Mucosa of rectum (tissue), 2 donors: ENCODE measurements around the gene UTRN.
A peak's percentile ranks its signal among the peaks of the same experiment; 100 is the strongest.

Source experiments
- H3K27ac ChIP-seq, 2 donors: one replicate each; pipeline ENCODE4 v1.7.0; 2013; ENCODE audit warnings: inconsistent platforms in 2 of 2, low read depth in 2 of 2, low read length in 2 of 2
- H3K27me3 ChIP-seq, 2 donors: one replicate each; pipeline ENCODE4 v1.7.0; 2013; ENCODE audit warnings: low read length in 2 of 2; ENCODE audit not compliant: control insufficient read depth in 2 of 2, insufficient read depth in 2 of 2
- H3K36me3 ChIP-seq, 2 donors: one replicate each; pipeline ENCODE4 v1.7.0; 2013; ENCODE audit warnings: low read length in 2 of 2; ENCODE audit not compliant: control insufficient read depth in 2 of 2, insufficient read depth in 2 of 2
- H3K4me1 ChIP-seq, 2 donors: one replicate each; pipeline ENCODE4 v1.7.0; 2013; ENCODE audit warnings: low read length in 2 of 2, mild to moderate bottlenecking in 1 of 2; ENCODE audit not compliant: control insufficient read depth in 2 of 2, insufficient read depth in 2 of 2
- H3K4me3 ChIP-seq, 2 donors: one replicate each; pipeline ENCODE4 v1.7.0; 2013; ENCODE audit warnings: low read length in 2 of 2
- H3K9ac ChIP-seq, 2 donors: one replicate each; pipeline ENCODE4 v1.7.0; 2013; ENCODE audit warnings: low read length in 2 of 2, low read depth in 1 of 2, mild to moderate bottlenecking in 1 of 2
- H3K9me3 ChIP-seq, 2 donors: one replicate each; pipeline ENCODE4 v1.7.0; 2013; ENCODE audit warnings: low read length in 2 of 2; ENCODE audit not compliant: control insufficient read depth in 2 of 2
- donor health status: healthy.
- donor health status: Normal muscosa, but diverticular disease.

UTRN gene

GRCh38 chr6:144279484-144280150, 5.5 kb upstream of the UTRN start:
- no peaks in the 10 kb centered on the region for H3K36me3 ChIP-seq
- no peaks in the 10 kb centered on the region for H3K27me3 ChIP-seq
- no peaks in the 10 kb centered on the region for H3K9me3 ChIP-seq
- H3K4me1 ChIP-seq, result peaks cover 3% of the 10 kb centered on the region in 2 donors
- no peak overlapping the region for H3K27ac ChIP-seq
- no peak overlapping the region for H3K4me3 ChIP-seq
- H3K9ac ChIP-seq, result no peak overlapping the region

- peak overlapping the region; percentile 88 to 89 for H3K27ac ChIP-seq
- H3K9ac ChIP-seq, result peak overlapping the region; percentile 66 to 78
- no peaks in the 10 kb centered on the region for H3K27me3 ChIP-seq
- no peaks in the 10 kb centered on the region for H3K9me3 ChIP-seq
- H3K36me3 ChIP-seq, result no peaks in the 10 kb centered on the region
- peak overlapping the region; percentile 81 to 92 for H3K4me3 ChIP-seq
- peaks cover 3 to 4% of the 10 kb centered on the region in 2 donors for H3K4me1 ChIP-seq
Observed at GRCh38 chr6:144283646-144284477, 1.3 kb upstream of the UTRN start.

DNA sequence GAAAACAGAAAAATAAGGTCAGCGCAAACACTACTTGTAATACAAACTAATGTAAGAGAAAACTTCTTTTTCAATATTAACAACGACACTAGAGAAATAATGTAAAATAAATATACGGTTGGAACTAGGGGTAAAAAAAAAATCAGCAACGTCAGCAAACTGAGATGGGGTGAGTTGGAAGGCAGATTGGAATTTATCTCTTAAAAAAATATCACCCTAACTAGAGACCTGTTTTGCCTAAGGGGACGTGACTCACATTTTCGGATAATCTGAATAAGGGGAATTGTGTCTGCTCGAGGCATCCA, 705 bp upstream of the UTRN start:
- peaks cover 2 to 4% of the 10 kb centered on the region in 2 donors for H3K4me1 ChIP-seq
- H3K4me3 ChIP-seq, result peak overlapping the region; percentile 81 to 92
- H3K9me3 ChIP-seq, result no peaks in the 10 kb centered on the region
- H3K36me3 ChIP-seq, result no peaks in the 10 kb centered on the region
- peak overlapping the region; percentile 66 to 78 for H3K9ac ChIP-seq
- H3K27me3 ChIP-seq, result no peaks in the 10 kb centered on the region
- H3K27ac ChIP-seq, result peak overlapping the region; percentile 88 to 89

DNA sequence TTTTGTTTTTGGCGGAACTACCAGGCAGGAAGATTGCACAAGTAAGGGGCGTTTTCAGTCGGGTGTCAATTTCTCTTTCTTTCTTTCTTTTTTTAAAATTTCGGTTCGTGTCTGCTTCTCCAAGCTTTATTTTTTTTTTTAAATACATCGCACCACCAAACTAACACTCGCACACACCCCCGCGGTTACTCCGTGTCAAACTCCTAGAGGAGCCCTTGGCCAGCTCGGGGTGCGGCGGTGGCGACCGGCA, 338 bp downstream of the UTRN start:
- no peaks in the 10 kb centered on the region for H3K9me3 ChIP-seq
- H3K27ac ChIP-seq, result peak overlapping the region; percentile 88 to 89
- H3K4me1 ChIP-seq, result peaks cover 2 to 4% of the 10 kb centered on the region in 2 donors
- peak overlapping the region; percentile 81 to 92 for H3K4me3 ChIP-seq
- H3K27me3 ChIP-seq, result no peaks in the 10 kb centered on the region
- H3K9ac ChIP-seq, result peak overlapping the region; percentile 74 to 78
- H3K36me3 ChIP-seq, result no peaks in the 10 kb centered on the region

DNA sequence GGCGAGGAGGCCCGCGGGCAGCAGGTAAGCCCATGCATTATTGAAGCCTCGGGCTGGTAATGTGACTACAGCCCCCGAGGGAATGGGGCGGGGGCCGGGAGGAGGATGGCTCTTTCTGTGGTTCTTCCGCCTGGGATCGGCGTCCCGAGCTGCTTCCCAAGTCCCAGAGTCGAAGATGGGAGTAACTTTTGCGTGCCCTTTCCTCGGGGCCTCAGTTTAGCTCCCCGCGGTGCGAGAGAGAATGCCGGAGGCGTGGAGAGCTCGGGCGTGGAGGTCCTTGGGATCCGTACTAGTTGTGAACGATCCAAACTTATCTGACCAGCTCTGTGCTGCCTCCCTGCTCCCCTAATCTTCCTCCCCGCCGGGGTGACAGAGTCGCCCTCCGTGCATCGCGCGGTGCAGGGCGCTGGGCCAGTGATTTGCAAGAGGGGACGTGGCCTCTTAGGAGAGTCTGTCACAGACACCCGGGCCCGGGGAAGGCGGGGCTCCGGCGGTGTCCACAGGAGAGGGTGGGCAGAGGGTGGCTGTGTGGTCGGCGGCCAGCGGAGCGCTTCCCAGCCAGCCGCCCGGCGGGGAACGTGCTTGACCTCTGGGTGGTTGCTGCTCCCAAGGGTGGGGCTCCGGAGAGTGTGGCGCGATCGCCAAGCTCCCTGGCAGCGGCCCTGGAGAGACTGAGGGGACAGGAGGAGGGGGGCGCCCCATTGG, 815 bp downstream of the UTRN start:
- no peaks in the 10 kb centered on the region for H3K27me3 ChIP-seq
- H3K9me3 ChIP-seq, result no peaks in the 10 kb centered on the region
- peak overlapping the region; percentile 74 to 78 for H3K9ac ChIP-seq
- no peaks in the 10 kb centered on the region for H3K36me3 ChIP-seq
- peaks cover 2 to 4% of the 10 kb centered on the region in 2 donors for H3K4me1 ChIP-seq
- peak overlapping the region; percentile 88 to 89 for H3K27ac ChIP-seq
- peak overlapping the region; percentile 81 to 92 for H3K4me3 ChIP-seq

DNA sequence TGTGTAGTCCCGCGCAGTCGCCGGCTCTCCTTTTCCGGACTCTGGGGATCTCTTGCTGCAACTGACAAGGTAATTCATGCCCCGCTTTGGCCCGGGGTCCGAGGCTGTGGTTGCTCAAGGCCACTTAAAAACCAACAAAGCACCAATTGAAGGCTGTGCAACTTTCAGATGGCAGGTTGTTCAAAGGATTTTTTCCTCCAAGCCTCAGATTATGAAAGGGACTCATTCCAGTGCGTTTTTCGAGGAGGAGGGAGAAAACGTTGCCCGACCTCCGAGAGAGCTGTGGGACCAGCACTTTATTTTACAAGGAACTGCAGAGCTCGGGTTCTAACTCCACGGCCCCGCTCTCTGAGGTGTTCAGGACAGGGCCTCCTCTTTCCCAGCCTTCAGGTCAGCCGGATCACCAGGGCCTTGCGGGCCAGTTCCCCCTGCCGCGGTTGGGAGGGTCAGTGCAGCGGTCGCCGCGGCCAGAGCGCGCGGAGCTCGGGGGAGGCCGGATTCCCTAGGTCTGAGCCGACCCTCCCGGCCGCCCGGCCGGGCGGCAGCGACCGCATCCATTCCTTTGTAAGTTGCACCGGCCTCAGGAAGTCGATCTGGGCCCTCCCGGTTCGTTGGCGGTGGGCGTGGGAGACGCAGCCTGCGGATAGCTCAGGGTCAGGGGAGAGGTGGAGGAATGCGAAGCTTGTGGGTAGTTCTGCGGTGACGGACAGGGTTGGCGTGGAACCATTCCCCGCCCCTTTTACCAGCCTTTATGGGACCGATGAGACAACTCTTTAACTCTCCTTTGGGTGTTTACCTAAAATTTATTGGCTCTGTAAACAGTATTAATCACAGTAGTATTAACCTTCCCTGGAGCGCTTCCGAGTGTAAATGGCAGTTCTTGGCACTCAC, 1.6 kb downstream of the UTRN start:
- H3K9me3 ChIP-seq, result no peaks in the 10 kb centered on the region
- peaks cover 2 to 4% of the 10 kb centered on the region in 2 donors for H3K4me1 ChIP-seq
- H3K27ac ChIP-seq, result peak overlapping the region; percentile 88 to 89
- H3K9ac ChIP-seq, result peak overlapping the region; percentile 74 to 78
- H3K36me3 ChIP-seq, result no peaks in the 10 kb centered on the region
- H3K27me3 ChIP-seq, result no peaks in the 10 kb centered on the region
- H3K4me3 ChIP-seq, result peak overlapping the region; percentile 81 to 92

DNA sequence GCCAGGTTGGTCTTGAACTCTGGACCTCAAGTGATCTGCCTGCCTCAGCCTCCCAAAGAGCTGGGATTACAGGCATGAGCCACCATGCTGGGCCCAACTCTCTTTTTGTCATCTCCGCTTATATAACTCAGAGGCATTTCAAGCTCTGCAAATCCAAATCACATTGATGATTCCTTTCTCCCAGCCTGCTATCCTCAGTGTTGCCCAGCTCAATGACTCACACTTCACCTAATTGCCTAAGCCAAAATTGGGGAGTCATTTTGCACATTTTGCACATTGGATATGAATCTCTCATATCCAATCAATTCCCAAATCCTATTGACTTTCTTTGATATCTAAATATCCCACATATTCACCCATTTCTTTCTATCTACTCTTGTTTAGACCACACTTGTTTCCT, 3.9 kb downstream of the UTRN start:
- no peak overlapping the region for H3K27ac ChIP-seq
- no peaks in the 10 kb centered on the region for H3K9me3 ChIP-seq
- no peaks in the 10 kb centered on the region for H3K36me3 ChIP-seq
- no peak overlapping the region for H3K4me3 ChIP-seq
- no peaks in the 10 kb centered on the region for H3K27me3 ChIP-seq
- no peak overlapping the region for H3K9ac ChIP-seq
- H3K4me1 ChIP-seq, result peaks cover 2 to 4% of the 10 kb centered on the region in 2 donors

- Histone ChIP-seq H3K4me3 (no peak overlapping the region), H3K9me3 (no peaks in the 10 kb centered on the region), H3K36me3 (no peaks in the 10 kb centered on the region), H3K9ac (no peak overlapping the region), H3K27me3 (no peaks in the 10 kb centered on the region), H3K4me1 (peaks cover 1 to 2% of the 10 kb centered on the region in 2 donors), H3K27ac (no peak overlapping the region)
Observed at GRCh38 chr6:144292372-144292771, 7.2 kb downstream of the UTRN start.

GRCh38 chr6:144294016-144294415, 8.9 kb downstream of the UTRN start:
- peaks cover 4 to 13% of the 10 kb centered on the region in 2 donors for H3K4me1 ChIP-seq
- H3K27ac ChIP-seq, result no peak overlapping the region
- no peak overlapping the region for H3K4me3 ChIP-seq
- no peaks in the 10 kb centered on the region for H3K9me3 ChIP-seq
- no peaks in the 10 kb centered on the region for H3K27me3 ChIP-seq
- no peak overlapping the region for H3K9ac ChIP-seq
- no peaks in the 10 kb centered on the region for H3K36me3 ChIP-seq
